Heart left ventricle (tissue), 13 donors: ENCODE results near the gene SOX9.
"Not testable (repeated sequence)": the region's sequence is repeated elsewhere in the genome, so short reads cannot be mapped to it uniquely, and the experiment has no call there.

Experiments
- CTCF ChIP-seq, 12 donors: fragments of 200-600 bp; sonication (generic) in 4 of 12; IDR thresholded peaks; one replicate each; pipeline versions ENCODE4 v1.5.0 to v1.8.0; 2018 to 2022; ENCODE audit warnings: antibody characterized with exemption in 12 of 12, mild to moderate bottlenecking in 5 of 12
- POLR2A ChIP-seq, 2 donors: fragments of 450-650 bp; IDR thresholded peaks; one replicate each; pipeline ENCODE4 v1.6.1; 2017; ENCODE audit warnings: antibody characterized with exemption in 2 of 2, mild to moderate bottlenecking in 2 of 2, moderate library complexity in 2 of 2
- donor health status: ischemic (EF 13 %, LVEDD 7.1; RV severe dilation, severe dysfunction).
- donor health status: DM: no; HTN: yes; CAD: no.
- donor health status: DM: no; HTN: no; CAD: no.
- donor health status: ischemic (EF 25% LVEDD 6.9; RV normal size, moderate dysfunction).
- donor health status: ischemic (EF 25% LVEDD 5.7; RV mildly dilated, moderate dysfunction).
- donor health status: ischemic (EF 35%, LVEDD 5.7; RV mildly dilated, moderate dysfunction).
- donor health status: nonischemic (EF 11% LVEDD 7.7; RV severe dilation, severe dysfunction).
- donor health status: DM: yes; HTN: yes; CAD: no.
- donor health status: PGD.
- donor health status: ischemic (EF 29% LVEDD 5.4; RV normal size, mild dysfunction).
- donor health status: nonischemic (EF 23%, LVEDD 6.1; RV moderate dilation, normal function).

GRCh38 chr17:72111926-72112325 lies 8.9 kb upstream of the SOX9 start:
- not testable (repeated sequence) for TF ChIP-seq CTCF, POLR2A (IDR thresholded peaks at IDR 0.05)
